B cell (primary cell): ENCODE data around the gene MYT1. TPM values are rescaled to one million over a fixed set of nuclear protein-coding genes. Genes with fewer than 3 reads are reported as not detected.
"Not testable (repeated sequence)": the region's sequence is repeated elsewhere in the genome, so short reads cannot be mapped to it uniquely, and the experiment has no call there.

Source experiments
- ATAC-seq: fragments of 200-7000 bp; cut with Tn5 transposase; one replicate; pipeline ENCODE4 v1.10.0; 2021; ENCODE audit warnings: low read depth, mild to moderate bottlenecking, moderate number of reproducible peaks, moderate library complexity
- CTCF ChIA-PET: fragments of 350-600 bp; sonication (Branson Sonifier 250); formaldehyde crosslinking; loops from one replicate; lab custom pipeline; 2021; ENCODE audit warnings: antibody characterized with exemption, inconsistent platforms; lab: Charles Lee
- POLR2A ChIA-PET: fragments of 350-600 bp; sonication (Branson Sonifier 250); formaldehyde crosslinking; loops from one replicate; lab custom pipeline; 2021; ENCODE audit warnings: antibody characterized with exemption; lab: Charles Lee
- DNase-seq: peaks from one replicate; pipeline ENCODE4 v3.0.0; 2013
- H2AFZ ChIP-seq: 2 replicates; pipeline ENCODE4 v1.6.1; 2012; ENCODE audit warnings: mild to moderate bottlenecking, low read depth, low read length; ENCODE audit not compliant: insufficient read depth, poor library complexity, severe bottlenecking
- H3K27ac ChIP-seq, 2 donors: 1 replicate in 1 of 2; 2 replicates in 1 of 2; pipeline ENCODE4 v1.5.1; 2012 to 2013; ENCODE audit warnings: low read length in 2 of 2, mild to moderate bottlenecking in 2 of 2, moderate library complexity in 1 of 2
- H3K27me3 ChIP-seq, 4 experiments: fragments of 200-600 bp in 1 of 4; sonication (generic) in 1 of 4; replicated peaks in 1 of 4; 1 replicate in 2 of 4; 2 replicates in 2 of 4; pipeline versions ENCODE4 v1.6.1 to v1.7.0; 2013 to 2016; ENCODE audit warnings: low read length in 3 of 4, mild to moderate bottlenecking in 2 of 4, mixed read lengths in 1 of 4, moderate library complexity in 1 of 4; ENCODE audit not compliant: insufficient read depth in 4 of 4, control insufficient read depth in 3 of 4; ENCODE audit errors: control extremely low read depth in 1 of 4
- H3K36me3 ChIP-seq, 2 experiments: replicated peaks in 1 of 2; 1 replicate in 1 of 2; 2 replicates in 1 of 2; pipeline versions ENCODE4 v1.6.1 to v1.7.1; 2013; ENCODE audit warnings: low read length in 1 of 2; ENCODE audit not compliant: insufficient read depth in 2 of 2, control insufficient read depth in 1 of 2; ENCODE audit errors: control extremely low read depth in 1 of 2, extremely low read depth in 1 of 2
- H3K4me1 ChIP-seq, 2 donors: fragments of 200-600 bp in 1 of 2; sonication (generic) in 1 of 2; 1 replicate in 1 of 2; 2 replicates in 1 of 2; pipeline versions ENCODE4 v1.5.1 to v1.6.1; 2013 to 2017; ENCODE audit warnings: low read length in 2 of 2; ENCODE audit not compliant: control insufficient read depth in 2 of 2, insufficient read depth in 2 of 2
- H3K4me2 ChIP-seq: replicated peaks from 2 replicates; pipeline ENCODE3; 2012; ENCODE audit warnings: mild to moderate bottlenecking, low read depth, low read length; ENCODE audit not compliant: poor library complexity, severe bottlenecking
- H3K4me3 ChIP-seq, 5 experiments: fragments of 200-600 bp in 1 of 5; sonication (generic) in 1 of 5; 1 replicate in 3 of 5; 2 replicates in 2 of 5; pipeline versions ENCODE4 v1.5.1 to v1.7.0; 2011 to 2016; ENCODE audit warnings: low read length in 4 of 5, mild to moderate bottlenecking in 4 of 5, low read depth in 2 of 5, control low read depth in 1 of 5, moderate library complexity in 1 of 5; ENCODE audit not compliant: insufficient read depth in 1 of 5; ENCODE audit errors: control extremely low read depth in 1 of 5, extremely low read depth in 1 of 5
- H3K79me2 ChIP-seq: fragments of 200-600 bp; sonication (generic); one replicate; pipeline ENCODE4 v1.6.0; 2016; ENCODE audit warnings: low read length; ENCODE audit not compliant: control insufficient read depth, insufficient read depth
- H3K9ac ChIP-seq: fragments of 200-600 bp; sonication (generic); 2 replicates; pipeline ENCODE4 v1.6.1; 2017; ENCODE audit warnings: mild to moderate bottlenecking, low read length, moderate library complexity
- H3K9me3 ChIP-seq, 3 donors: one replicate each; pipeline versions ENCODE4 v1.6.1 to v1.7.1; 2013; ENCODE audit warnings: low read length in 2 of 3; ENCODE audit not compliant: control insufficient read depth in 2 of 3, insufficient read depth in 1 of 3; ENCODE audit errors: control extremely low read depth in 1 of 3
- H4K20me1 ChIP-seq: 2 replicates; pipeline ENCODE4 v1.6.0; 2012; ENCODE audit warnings: mild to moderate bottlenecking, low read length; ENCODE audit not compliant: insufficient read depth, control insufficient read depth, poor library complexity, severe bottlenecking
- H3K27ac Mint-ChIP-seq: one replicate; pipeline ENCODE4 v1.8.0; 2021; ENCODE audit warnings: mixed read lengths
- H3K27me3 Mint-ChIP-seq: one replicate; pipeline ENCODE4 v1.8.0; 2021; ENCODE audit warnings: mixed read lengths
- H3K4me1 Mint-ChIP-seq: one replicate; pipeline ENCODE4 v1.8.0; 2021; ENCODE audit warnings: mixed read lengths
- H3K4me3 Mint-ChIP-seq: one replicate; pipeline ENCODE4 v1.8.0; 2021; ENCODE audit warnings: mixed read lengths
- H3K9me3 Mint-ChIP-seq: one replicate; pipeline ENCODE4 v1.8.0; 2022; ENCODE audit warnings: mixed read lengths; ENCODE audit not compliant: insufficient read depth
- EZH2 ChIP-seq: IDR thresholded peaks from 2 replicates; pipeline ENCODE4 v1.6.1; 2012; ENCODE audit warnings: borderline replicate concordance, low read depth, mild to moderate bottlenecking, moderate library complexity, low read length; ENCODE audit not compliant: insufficient read depth, poor library complexity, severe bottlenecking
- WGBS: methylation state at CpG from one replicate; pipeline ENCODE4 v1.1.5; 2013; ENCODE audit warnings: missing lambda C conversion rate; ENCODE audit not compliant: insufficient coverage; 5-methylcytosine and 5-hydroxymethylcytosine counted together
- intact Hi-C: fragments of 100-400 bp; cut with micrococcal nuclease; formaldehyde crosslinking; loops from one replicate; pipeline ENCODE4 v1.10.0; 2022
- polyA plus RNA-seq: library from polyadenylated mRNA; depleted of rRNA; stranded (reverse); fragments of >200 nt; gene quantifications from 2 replicates; pipeline ENCODE4 v1.2.3, GENCODE V29; 2012
- total RNA-seq, 2 donors: library from RNA; stranded (reverse); fragments of 120-200 nt in 1 of 2; gene quantifications; 1 replicate in 1 of 2; 2 replicates in 1 of 2; pipeline versions ENCODE4 v1.2.3 to v1.2.4, GENCODE V29; 2013 to 2022
- TF ChIP-seq, protein P1 (sequence below): fragments of 200-600 bp; IDR thresholded peaks from one replicate; pipeline ENCODE4 v1.8.0; 2022; ENCODE audit warnings: antibody characterized with exemption, mild to moderate bottlenecking

The MYT1 gene
- total and polyA plus RNA-seq, 2 donors (not counting 1 experiment from before 2014, with no cell fraction given), result 0.49 to 42.2 TPM

DNA sequence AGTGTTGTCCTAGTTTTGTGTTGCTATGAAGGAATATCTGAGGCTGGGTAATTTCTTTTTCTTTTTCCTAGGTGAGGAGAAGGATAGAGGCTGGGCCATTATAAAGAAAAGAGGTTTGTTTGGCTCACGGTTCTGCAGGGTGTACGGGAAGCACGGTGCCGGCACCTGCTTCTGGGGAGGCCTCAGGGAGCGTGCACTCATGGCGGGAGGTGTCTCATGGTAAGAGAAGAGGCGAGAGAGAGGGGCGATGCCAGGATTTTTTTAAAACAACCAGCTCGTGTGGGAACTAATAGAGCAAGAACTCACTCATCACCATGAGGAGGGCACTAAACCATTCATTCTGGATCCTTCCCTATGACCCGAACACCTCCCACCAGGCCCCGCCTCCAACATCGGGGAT, 42.7 kb upstream of the MYT1 start:
- Histone ChIP-seq H3K79me2 (no peaks in the 10 kb centered on the region), H3K9ac (no peak overlapping the region), H3K27me3 (peaks cover 0 to 10% (median 0%) of the 10 kb centered on the region in 4 experiments), H4K20me1 (no peaks in the 10 kb centered on the region), H3K9me3 (no peaks in the 10 kb centered on the region), H3K4me1 (peaks cover 4 to 11% of the 10 kb centered on the region in 2 donors), H3K4me3 (no peak overlapping the region), H2AFZ (no peak overlapping the region), H3K4me2 (no peak overlapping the region), H3K36me3 (no peaks in the 10 kb centered on the region), H3K27ac (no peak overlapping the region)
- POLR2A ChIA-PET, result interaction anchor here (0.6 to 1.6 kb wide), 2 partner anchors 42 to 51 kb away, joined by 5 to 6 read pairs; partner anchors contain the start of genes OPRL1 and RGS19
- intact Hi-C loops, result loop anchor here (5.0 kb wide), 1 partner anchor 334 kb away; no protein-coding TSS in a partner anchor
- ATAC-seq, result no peak
- 100% methylated on average over 4 of the region's 12 CpGs for WGBS
- no peak overlapping the region for H3K4me3 Mint-ChIP-seq
- H3K4me1 Mint-ChIP-seq, result peaks cover 8% of the 10 kb centered on the region
- no peak overlapping the region for H3K27ac Mint-ChIP-seq
- no peaks in the 10 kb centered on the region for H3K9me3 Mint-ChIP-seq
- no peak for TF ChIP-seq EZH2
- TF ChIP-seq, protein P1, sequence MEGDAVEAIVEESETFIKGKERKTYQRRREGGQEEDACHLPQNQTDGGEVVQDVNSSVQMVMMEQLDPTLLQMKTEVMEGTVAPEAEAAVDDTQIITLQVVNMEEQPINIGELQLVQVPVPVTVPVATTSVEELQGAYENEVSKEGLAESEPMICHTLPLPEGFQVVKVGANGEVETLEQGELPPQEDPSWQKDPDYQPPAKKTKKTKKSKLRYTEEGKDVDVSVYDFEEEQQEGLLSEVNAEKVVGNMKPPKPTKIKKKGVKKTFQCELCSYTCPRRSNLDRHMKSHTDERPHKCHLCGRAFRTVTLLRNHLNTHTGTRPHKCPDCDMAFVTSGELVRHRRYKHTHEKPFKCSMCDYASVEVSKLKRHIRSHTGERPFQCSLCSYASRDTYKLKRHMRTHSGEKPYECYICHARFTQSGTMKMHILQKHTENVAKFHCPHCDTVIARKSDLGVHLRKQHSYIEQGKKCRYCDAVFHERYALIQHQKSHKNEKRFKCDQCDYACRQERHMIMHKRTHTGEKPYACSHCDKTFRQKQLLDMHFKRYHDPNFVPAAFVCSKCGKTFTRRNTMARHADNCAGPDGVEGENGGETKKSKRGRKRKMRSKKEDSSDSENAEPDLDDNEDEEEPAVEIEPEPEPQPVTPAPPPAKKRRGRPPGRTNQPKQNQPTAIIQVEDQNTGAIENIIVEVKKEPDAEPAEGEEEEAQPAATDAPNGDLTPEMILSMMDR, result no peak
- CTCF ChIA-PET, result interaction anchor here (1.5 to 9.2 kb wide), 8 partner anchors 12 to 625 kb away, joined by 5 to 220 read pairs (median 24); partner anchors contain the start of genes LKAAEAR1, NPBWR2, OPRL1 and PRPF6
- DNase-seq, result no peak
- H3K27me3 Mint-ChIP-seq, result peaks cover 3% of the 10 kb centered on the region

DNA sequence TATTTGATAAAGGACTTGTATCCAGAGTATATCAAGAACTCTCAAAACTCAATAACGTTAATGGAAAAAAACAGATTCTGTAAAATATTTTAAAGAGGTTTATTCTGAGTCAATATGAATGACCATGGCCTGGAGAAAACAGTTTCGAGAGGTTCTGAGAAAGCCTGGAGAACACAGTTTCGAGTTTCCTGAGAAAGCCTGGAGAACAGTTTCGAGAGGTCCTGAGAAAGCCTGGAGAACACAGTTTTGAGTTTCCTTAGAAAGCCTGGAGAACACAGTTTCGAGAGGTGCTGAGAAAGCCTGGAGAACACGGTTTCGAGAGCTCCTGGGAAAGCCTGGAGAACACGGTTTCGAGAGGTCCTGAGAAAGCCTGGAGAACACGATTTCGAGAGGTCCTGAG, 41.3 kb upstream of the MYT1 start:
- H3K4me1 Mint-ChIP-seq, POLR2A ChIA-PET: not testable (repeated sequence)

DNA sequence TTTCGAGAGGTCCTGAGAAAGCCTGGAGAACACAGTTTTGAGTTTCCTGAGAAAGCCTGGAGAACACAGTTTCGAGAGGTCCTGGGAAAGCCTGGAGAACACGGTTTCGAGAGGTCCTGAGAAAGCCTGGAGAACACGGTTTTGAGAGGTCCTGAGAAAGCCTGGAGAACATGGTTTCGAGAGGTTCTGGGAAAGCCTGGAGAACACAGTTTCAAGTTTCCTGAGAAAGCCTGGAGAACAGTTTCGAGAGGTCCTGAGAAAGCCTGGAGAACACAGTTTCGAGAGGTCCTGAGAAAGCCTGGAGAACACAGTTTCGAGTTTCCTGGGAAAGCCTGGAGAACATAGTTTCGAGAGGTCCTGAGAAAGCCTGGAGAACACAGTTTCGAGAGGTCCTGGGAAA, 40.7 kb upstream of the MYT1 start:
- H4K20me1 ChIP-seq, H3K4me3 Mint-ChIP-seq, H3K27ac ChIP-seq, H3K9me3 Mint-ChIP-seq, DNase-seq, POLR2A ChIA-PET, H3K36me3 ChIP-seq, ATAC-seq, H3K27me3 ChIP-seq, H3K27me3 Mint-ChIP-seq, H3K4me2 ChIP-seq, H3K4me3 ChIP-seq, H3K27ac Mint-ChIP-seq, CTCF ChIA-PET, H3K4me1 Mint-ChIP-seq, H3K79me2 ChIP-seq, H2AFZ ChIP-seq, H3K9me3 ChIP-seq, H3K9ac ChIP-seq: not testable (repeated sequence)
- peaks cover 4 to 11% of the 10 kb centered on the region in 2 donors for H3K4me1 ChIP-seq
- 87% methylated on average over 11 of the region's 11 CpGs for WGBS
- intact Hi-C loops, result loop anchor here (5.0 kb wide), 1 partner anchor 336 kb away; no protein-coding TSS in a partner anchor

More for the DNA sequence above, 41.3 kb upstream of the MYT1 start:
- not testable (repeated sequence) for ATAC-seq, H3K9me3 ChIP-seq, H3K27me3 Mint-ChIP-seq, H2AFZ ChIP-seq, H3K27ac ChIP-seq, H3K27me3 ChIP-seq, H3K9ac ChIP-seq, H3K36me3 ChIP-seq, DNase-seq, H3K9me3 Mint-ChIP-seq, H3K27ac Mint-ChIP-seq, H3K79me2 ChIP-seq, H3K4me2 ChIP-seq, H4K20me1 ChIP-seq, H3K4me3 Mint-ChIP-seq, H3K4me3 ChIP-seq
- CTCF ChIA-PET, result interaction anchor here (5.4 to 9.2 kb wide), 2 partner anchors 41 to 84 kb away, joined by 108 to 220 read pairs; partner anchors contain the start of genes LKAAEAR1, OPRL1 and RGS19
- WGBS, result 88% methylated on average over 10 of the region's 11 CpGs
- intact Hi-C loops, result loop anchor here (5.0 kb wide), 1 partner anchor 336 kb away; no protein-coding TSS in a partner anchor
- peaks cover 4 to 11% of the 10 kb centered on the region in 2 donors for H3K4me1 ChIP-seq
